ENCODE results near the gene WWC1.
"Not testable (repeated sequence)": the region's sequence is repeated elsewhere in the genome, so short reads cannot be mapped to it uniquely, and the experiment has no call there.

Gene WWC1

DNA sequence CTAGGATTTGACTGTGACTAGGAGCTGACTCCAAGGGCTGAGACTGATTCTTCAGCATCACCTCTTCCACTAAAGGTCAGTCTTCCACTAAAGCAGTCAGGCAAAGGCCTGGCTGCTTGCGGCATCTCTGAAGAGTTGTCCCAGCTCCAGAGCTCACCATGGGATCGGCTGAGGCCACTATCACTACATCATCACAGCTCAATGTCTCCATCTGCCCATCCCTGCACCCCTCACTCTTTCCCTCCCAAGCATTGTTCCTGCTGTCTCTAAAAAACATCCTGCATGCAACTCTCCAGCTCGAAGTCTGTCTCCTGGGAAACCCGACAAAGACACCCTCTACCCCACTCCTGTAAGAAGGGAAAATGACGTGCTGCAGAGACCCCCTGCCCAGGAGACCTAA, 15.5 kb upstream of the WWC1 start:
- no peak for DNase-seq

DNA sequence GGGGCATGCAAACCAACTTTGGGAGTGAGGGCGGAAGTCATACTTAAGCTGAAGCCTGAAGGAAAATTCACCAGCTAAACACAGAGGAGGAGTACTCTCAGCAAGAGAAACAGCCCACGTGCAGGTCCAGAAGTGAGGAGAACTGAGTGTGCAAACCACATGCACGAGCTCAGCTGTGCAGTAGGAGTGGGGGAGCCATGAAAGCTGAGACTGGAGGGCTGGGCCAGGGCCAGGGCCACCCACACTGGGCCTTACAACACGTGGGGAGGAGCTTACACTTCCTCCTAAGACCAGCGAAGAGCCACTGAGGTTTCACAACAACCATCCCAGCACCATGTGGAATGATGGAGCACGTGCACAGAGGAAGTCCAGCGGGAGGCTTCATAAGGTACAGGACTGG, 9.3 kb upstream of the WWC1 start:
- DNase-seq: no peak
- Histone ChIP-seq H3K27me3 (0 out of 2 replicates have a peak, but pooled peaks cover 2% of the 10 kb centered on the region), H3K9me3 (no peaks in the 10 kb centered on the region), H3K36me3 (no peaks in the 10 kb centered on the region), H3K4me3 (ENCODE audit: low read depth, low read length) (no peak overlapping the region), H3K4me1 (no peaks in the 10 kb centered on the region)
- TF ChIP-seq, protein P1, sequence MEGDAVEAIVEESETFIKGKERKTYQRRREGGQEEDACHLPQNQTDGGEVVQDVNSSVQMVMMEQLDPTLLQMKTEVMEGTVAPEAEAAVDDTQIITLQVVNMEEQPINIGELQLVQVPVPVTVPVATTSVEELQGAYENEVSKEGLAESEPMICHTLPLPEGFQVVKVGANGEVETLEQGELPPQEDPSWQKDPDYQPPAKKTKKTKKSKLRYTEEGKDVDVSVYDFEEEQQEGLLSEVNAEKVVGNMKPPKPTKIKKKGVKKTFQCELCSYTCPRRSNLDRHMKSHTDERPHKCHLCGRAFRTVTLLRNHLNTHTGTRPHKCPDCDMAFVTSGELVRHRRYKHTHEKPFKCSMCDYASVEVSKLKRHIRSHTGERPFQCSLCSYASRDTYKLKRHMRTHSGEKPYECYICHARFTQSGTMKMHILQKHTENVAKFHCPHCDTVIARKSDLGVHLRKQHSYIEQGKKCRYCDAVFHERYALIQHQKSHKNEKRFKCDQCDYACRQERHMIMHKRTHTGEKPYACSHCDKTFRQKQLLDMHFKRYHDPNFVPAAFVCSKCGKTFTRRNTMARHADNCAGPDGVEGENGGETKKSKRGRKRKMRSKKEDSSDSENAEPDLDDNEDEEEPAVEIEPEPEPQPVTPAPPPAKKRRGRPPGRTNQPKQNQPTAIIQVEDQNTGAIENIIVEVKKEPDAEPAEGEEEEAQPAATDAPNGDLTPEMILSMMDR (IDR thresholded peaks at IDR 0.05; ENCODE audit: low read depth, low read length): no peak

More for the DNA sequence above, 15.5 kb upstream of the WWC1 start:
- TF ChIP-seq, protein P1 (IDR thresholded peaks at IDR 0.05; ENCODE audit: low read depth, low read length): no peak
- H3K9me3 ChIP-seq: no peaks in the 10 kb centered on the region
- H3K4me1 ChIP-seq: no peaks in the 10 kb centered on the region
- H3K27me3 ChIP-seq: no peaks in the 10 kb centered on the region
- no peak overlapping the region for H3K4me3 ChIP-seq (ENCODE audit: low read depth, low read length)
- no peaks in the 10 kb centered on the region for H3K36me3 ChIP-seq

DNA sequence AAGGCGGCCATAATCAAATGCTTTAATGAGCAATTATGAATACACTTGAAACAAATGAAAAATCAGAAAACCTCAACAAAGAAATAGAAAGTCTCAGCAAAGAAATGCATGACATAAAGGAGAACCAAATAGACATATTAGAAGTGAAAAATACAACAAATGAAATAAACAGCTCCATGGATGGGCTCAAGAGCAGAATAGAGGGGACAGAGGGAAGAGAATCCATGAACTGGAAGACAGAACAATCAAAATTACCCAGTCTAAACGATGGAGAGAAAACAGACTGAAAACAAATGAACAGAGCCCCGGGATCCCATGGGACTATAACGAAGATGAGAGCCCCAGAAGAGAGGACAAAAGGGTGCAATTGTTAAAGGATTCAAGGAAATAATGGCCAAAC, 6.6 kb upstream of the WWC1 start:
- TF ChIP-seq, protein P1 (IDR thresholded peaks at IDR 0.05; ENCODE audit: low read depth, low read length): no peak
- no peak for DNase-seq
- Histone ChIP-seq H3K4me3 (ENCODE audit: low read depth, low read length) (no peak overlapping the region), H3K4me1 (no peaks in the 10 kb centered on the region), H3K9me3 (no peaks in the 10 kb centered on the region), H3K36me3 (no peaks in the 10 kb centered on the region), H3K27me3 (0 out of 2 replicates have a peak, but pooled peaks cover 2% of the 10 kb centered on the region)

DNA sequence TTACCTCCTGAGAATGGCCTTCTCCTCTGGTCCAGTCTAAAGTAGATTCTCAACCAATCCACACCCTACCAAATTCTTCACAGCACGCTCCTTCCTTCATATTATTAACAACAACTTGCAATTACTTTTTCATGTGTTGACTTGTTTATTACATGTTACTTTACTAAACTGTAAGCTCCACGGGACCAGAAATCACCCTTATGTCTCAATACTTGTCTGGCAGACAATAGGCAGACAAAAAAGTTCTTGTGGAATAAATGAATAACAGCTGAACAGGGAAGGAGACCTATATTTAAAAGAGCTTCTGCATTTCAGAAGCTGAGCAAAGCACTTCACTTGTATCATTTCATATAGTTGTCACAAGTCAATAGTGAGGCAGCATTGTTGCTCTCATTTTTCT, 5.7 kb upstream of the WWC1 start:
- DNase-seq: no peak
- TF ChIP-seq, protein P1 (IDR thresholded peaks at IDR 0.05; ENCODE audit: low read depth, low read length): no peak
- no peaks in the 10 kb centered on the region for H3K36me3 ChIP-seq
- H3K27me3 ChIP-seq: peaks cover 2% of the 10 kb centered on the region; the same call in 1 of the 2 replicates
- H3K4me1 ChIP-seq: no peaks in the 10 kb centered on the region
- no peak overlapping the region for H3K4me3 ChIP-seq (ENCODE audit: low read depth, low read length)
- no peaks in the 10 kb centered on the region for H3K9me3 ChIP-seq

DNA sequence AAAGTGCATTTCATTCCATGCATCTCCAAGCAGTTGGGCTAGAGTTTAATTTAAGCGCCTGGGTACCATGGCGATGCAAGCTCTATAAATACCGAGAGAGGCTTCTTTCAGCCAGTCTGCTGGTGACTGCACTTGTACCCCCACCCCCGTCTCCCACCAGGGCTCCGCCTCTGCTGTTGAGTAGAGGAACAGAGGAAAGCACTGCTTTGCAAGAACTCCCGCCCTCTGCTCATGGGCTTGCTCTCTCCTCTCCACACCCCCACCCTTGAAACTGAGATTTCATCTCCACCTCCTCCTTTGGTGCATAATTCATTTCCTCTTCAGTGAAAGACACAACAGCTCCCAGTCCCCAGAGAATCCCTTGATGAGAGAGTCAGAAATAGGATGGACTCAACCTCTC, 5.1 kb upstream of the WWC1 start:
- no peaks in the 10 kb centered on the region for H3K9me3 ChIP-seq
- TF ChIP-seq, protein P1 (IDR thresholded peaks at IDR 0.05; ENCODE audit: low read depth, low read length): no peak
- no peaks in the 10 kb centered on the region for H3K4me1 ChIP-seq
- DNase-seq: no peak
- H3K27me3 ChIP-seq: peaks cover 9% of the 10 kb centered on the region
- H3K4me3 ChIP-seq (ENCODE audit: low read depth, low read length): no peak overlapping the region
- no peaks in the 10 kb centered on the region for H3K36me3 ChIP-seq

DNA sequence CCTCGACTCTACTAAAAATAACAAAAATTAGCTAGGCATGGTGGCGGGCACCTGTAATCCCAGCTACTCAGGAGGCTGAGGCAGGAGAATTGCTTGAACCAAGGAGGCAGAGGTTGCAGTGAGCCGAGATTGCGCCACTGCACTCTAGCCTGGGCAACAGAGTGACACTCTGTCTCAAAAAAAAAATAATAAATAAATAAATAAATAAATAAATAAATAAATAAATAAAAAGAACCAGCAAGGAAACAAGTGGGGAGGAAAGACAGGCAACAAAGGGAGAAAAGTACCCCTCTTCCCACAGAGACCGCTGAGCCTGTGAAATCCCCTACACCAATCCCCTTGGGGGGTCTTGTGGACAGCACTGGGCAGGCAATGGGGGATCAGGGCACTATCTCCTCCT, 4.6 kb upstream of the WWC1 start:
- H3K9me3 ChIP-seq; H3K36me3 ChIP-seq; DNase-seq; H3K4me3 ChIP-seq (ENCODE audit: low read depth, low read length); H3K4me1 ChIP-seq: not testable (repeated sequence)
- peaks cover 13% of the 10 kb centered on the region for H3K27me3 ChIP-seq

DNA sequence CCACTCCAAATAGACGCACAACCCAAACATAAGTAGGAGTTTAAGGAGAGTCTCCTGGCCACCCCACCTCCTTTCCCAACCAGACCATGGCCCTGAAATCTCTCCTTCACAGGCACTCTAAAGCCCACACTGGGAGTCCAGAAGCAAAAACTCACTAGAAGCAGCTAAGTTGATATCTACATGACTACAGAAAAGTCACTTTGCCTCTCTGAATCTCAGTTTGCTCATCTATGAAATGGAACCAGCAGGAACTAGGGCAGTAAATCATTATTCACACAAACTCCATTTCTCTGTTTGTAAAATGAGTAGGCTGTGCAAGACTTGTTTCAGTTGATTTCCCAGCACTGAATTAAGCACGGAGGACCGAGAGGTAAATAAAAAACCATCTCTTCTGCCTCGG, 4.1 kb upstream of the WWC1 start:
- Histone ChIP-seq H3K36me3 (no peaks in the 10 kb centered on the region), H3K9me3 (no peaks in the 10 kb centered on the region), H3K4me3 (ENCODE audit: low read depth, low read length) (no peak overlapping the region), H3K27me3 (peaks cover 17% of the 10 kb centered on the region), H3K4me1 (no peaks in the 10 kb centered on the region)
- DNase-seq: no peak
- TF ChIP-seq, protein P1 (IDR thresholded peaks at IDR 0.05; ENCODE audit: low read depth, low read length): no peak

All from BE2C (cell line).